ENCODE measurements around the gene SIGLEC14.

DNA sequence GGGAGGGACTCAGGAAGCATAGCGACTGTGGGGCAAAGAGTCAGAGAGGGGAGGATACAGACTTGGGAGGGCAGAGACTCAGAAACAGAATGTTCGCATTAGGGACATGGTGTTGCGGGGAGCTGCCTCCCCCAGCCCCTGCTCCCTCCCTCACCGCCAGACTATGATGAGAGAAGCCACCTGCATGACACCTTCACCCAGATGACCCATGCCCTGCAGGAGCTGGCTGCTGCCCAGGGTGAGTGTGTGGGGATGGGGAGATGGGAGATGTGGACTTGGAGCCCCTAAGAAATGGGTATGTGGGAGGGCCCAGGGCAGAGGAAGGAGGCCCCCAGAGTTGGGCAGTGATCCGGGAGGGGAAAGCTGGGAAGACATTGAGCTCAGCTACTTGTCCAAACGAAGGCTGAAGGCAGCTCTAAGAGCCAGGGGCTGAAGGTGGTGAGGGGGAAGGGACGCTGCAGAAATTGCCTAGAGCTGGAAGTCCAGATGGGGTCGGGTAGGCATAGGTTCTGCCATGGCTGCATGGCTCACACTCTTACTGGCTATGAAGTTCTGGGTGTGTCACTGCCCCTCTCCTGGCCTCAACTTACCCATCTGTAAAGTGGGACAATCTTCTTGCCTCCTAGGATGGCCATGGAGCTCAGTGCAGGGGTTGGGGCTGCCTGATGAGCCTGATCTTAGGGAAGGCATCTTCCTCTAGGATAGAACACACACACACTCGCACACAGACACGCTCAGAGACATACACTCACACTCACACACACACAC is 47.9 kb upstream of the SIGLEC14 start:
- TF ChIP-seq POLR2AphosphoS5 (IDR thresholded peaks at IDR 0.05; ENCODE audit: low read depth, low read length) (no peak), POLR2A (IDR thresholded peaks at IDR 0.05; ENCODE audit: low read depth, low read length) (no peak), POU2F2 (IDR thresholded peaks at IDR 0.05; ENCODE audit: low read depth, low read length) (no peak)
